Stomach (tissue), 9 donors: ENCODE measurements around the gene PIWIL4. TPM values are rescaled to one million over a fixed set of nuclear protein-coding genes. Genes with fewer than 3 reads are reported as not detected.

Experiments
- DNase-seq, 2 donors: peaks; one replicate each; pipeline versions ENCODE4 v3.0.0 to v3.0.0-alpha.2; 2013 to 2019
- H3K27ac ChIP-seq, 5 donors: fragments of 200-600 bp in 4 of 5; sonication (generic) in 4 of 5; one replicate each; pipeline ENCODE4 v1.5.1; 2013 to 2019; ENCODE audit warnings: mild to moderate bottlenecking in 1 of 5, moderate library complexity in 1 of 5
- H3K27me3 ChIP-seq, 3 donors: fragments of 200-600 bp; sonication (generic); one replicate each; pipeline ENCODE4 v1.5.1; 2017 to 2019; ENCODE audit warnings: mixed run types in 1 of 3
- H3K36me3 ChIP-seq, 4 donors: fragments of 200-600 bp; sonication (generic); 1 replicate in 3 of 4; 2 replicates in 1 of 4; pipeline ENCODE4 v1.5.1; 2016 to 2019
- H3K4me1 ChIP-seq, 4 donors: fragments of 200-600 bp; sonication (generic); one replicate each; pipeline ENCODE4 v1.5.1; 2016 to 2019
- H3K4me3 ChIP-seq, 4 donors: fragments of 200-600 bp; sonication (generic) in 3 of 4; one replicate each; pipeline ENCODE4 v1.5.1; 2016 to 2019; ENCODE audit warnings: mild to moderate bottlenecking in 1 of 4
- H3K9me3 ChIP-seq, 4 donors: fragments of 200-600 bp; sonication (generic); one replicate each; pipeline ENCODE4 v1.5.1; 2016 to 2019
- EP300 ChIP-seq: sonication (generic); formaldehyde crosslinking; IDR thresholded peaks from one replicate; pipeline ENCODE4 v1.6.1; 2017; ENCODE audit warnings: antibody characterized with exemption
- POLR2A ChIP-seq, 4 donors: fragments of 450-650 bp; IDR thresholded peaks; one replicate each; pipeline ENCODE4 v1.6.1; 2016; ENCODE audit warnings: antibody characterized with exemption in 4 of 4, control low read depth in 2 of 4, mild to moderate bottlenecking in 1 of 4, moderate library complexity in 1 of 4
- POLR2AphosphoS5 ChIP-seq, 3 donors: sonication (generic); formaldehyde crosslinking; IDR thresholded peaks; one replicate each; pipeline ENCODE4 v1.6.1; 2016; ENCODE audit warnings: antibody characterized with exemption in 3 of 3
- WGBS, 5 donors: extraction: QIAGEN DNeasy Blood & Tissue Kit in 3 of 5; methylation state at CpG; one replicate each; pipeline versions ENCODE4 v1.1.5 to v1.1.7; 2013 to 2018; 5-methylcytosine and 5-hydroxymethylcytosine counted together
- intact Hi-C: fragments of 100-400 bp; cut with DNase I; formaldehyde crosslinking; loops from one replicate; pipeline ENCODE4 v1.15.1; 2023; ENCODE audit warnings: low total_unique reads
- polyA plus RNA-seq, 3 donors: library from polyadenylated mRNA; stranded (reverse); fragments of 200-250 nt; gene quantifications; one replicate each; pipeline ENCODE4 v1.2.3, GENCODE V29; 2013
- total RNA-seq, 5 donors: library from RNA; depleted of rRNA; stranded (reverse); fragments of >200 nt; gene quantifications; one replicate each; pipeline versions ENCODE4 v1.1.0 to v1.2.3, GENCODE V29; 2014 to 2016
- TF ChIP-seq, protein P1 (sequence below), 7 experiments: fragments of 450-650 bp in 4 of 7; fragments of 200-600 bp in 3 of 7; sonication (generic) in 3 of 7; IDR thresholded peaks; one replicate each; pipeline ENCODE4 v1.5.1; 2016 to 2019; ENCODE audit warnings: antibody characterized with exemption in 7 of 7, control low read depth in 2 of 7, mild to moderate bottlenecking in 1 of 7
- donor health status: healthy with polysubstance abuse.
- donor health status: Bipolar disorder and iron deficiency.
- donor health status: healthy.

Gene PIWIL4
- total and polyA plus RNA-seq, 8 donors: 1.3 to 19.4 (median 4.2) TPM; not detected in 1

DNA sequence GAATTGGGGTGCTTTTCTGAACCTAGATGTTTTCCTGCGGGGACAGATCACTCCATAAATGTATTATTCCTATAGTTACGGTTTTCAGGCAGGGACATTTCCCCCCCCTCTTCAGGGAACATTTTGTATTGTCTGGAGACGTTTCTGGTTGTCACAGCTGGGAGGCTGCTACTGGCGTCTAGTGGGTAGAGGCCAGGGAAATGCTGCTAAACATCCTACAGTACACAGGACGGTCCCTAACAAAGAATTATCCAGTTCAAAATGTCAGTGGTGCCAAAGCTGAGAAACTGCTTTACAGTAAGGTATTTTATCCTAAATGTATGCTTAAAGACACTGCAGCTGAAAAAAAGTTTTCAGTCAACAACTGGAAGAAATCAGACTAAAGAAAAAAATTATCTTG lies 19.4 kb downstream of the PIWIL4 start:
- Histone ChIP-seq H3K4me3 (no peak overlapping the region), H3K9me3 (no peaks in the 10 kb centered on the region), H3K27ac (no peak overlapping the region), H3K27me3 (no peaks in the 10 kb centered on the region), H3K4me1 (peaks cover 0 to 7% (median 0%) of the 10 kb centered on the region in 4 donors), H3K36me3 (peaks cover 0 to 33% (median 28%) of the 10 kb centered on the region in 4 donors)
- TF ChIP-seq POLR2A (IDR thresholded peaks at IDR 0.05) (no peak), POLR2AphosphoS5 (IDR thresholded peaks at IDR 0.05) (no peak), EP300 (no peak)
- TF ChIP-seq, protein P1, sequence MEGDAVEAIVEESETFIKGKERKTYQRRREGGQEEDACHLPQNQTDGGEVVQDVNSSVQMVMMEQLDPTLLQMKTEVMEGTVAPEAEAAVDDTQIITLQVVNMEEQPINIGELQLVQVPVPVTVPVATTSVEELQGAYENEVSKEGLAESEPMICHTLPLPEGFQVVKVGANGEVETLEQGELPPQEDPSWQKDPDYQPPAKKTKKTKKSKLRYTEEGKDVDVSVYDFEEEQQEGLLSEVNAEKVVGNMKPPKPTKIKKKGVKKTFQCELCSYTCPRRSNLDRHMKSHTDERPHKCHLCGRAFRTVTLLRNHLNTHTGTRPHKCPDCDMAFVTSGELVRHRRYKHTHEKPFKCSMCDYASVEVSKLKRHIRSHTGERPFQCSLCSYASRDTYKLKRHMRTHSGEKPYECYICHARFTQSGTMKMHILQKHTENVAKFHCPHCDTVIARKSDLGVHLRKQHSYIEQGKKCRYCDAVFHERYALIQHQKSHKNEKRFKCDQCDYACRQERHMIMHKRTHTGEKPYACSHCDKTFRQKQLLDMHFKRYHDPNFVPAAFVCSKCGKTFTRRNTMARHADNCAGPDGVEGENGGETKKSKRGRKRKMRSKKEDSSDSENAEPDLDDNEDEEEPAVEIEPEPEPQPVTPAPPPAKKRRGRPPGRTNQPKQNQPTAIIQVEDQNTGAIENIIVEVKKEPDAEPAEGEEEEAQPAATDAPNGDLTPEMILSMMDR (IDR thresholded peaks at IDR 0.05): no peak
- intact Hi-C loops: no loop called here
- DNase-seq: no peak
- 63 to 86% (median 78%) methylated on average over 5 of the region's 5 CpGs for WGBS, 5 donors

- WGBS, 5 donors: 57 to 79% (median 76%) methylated on average over 5 of the region's 5 CpGs
- TF ChIP-seq EP300: no peak
- TF ChIP-seq POLR2AphosphoS5 (IDR thresholded peaks at IDR 0.05): no peak
- TF ChIP-seq, protein P1 (IDR thresholded peaks at IDR 0.05): no peak
- TF ChIP-seq POLR2A (IDR thresholded peaks at IDR 0.05): no peak
- intact Hi-C loops: no loop called here
Observed at GRCh38 chr11:94586978-94587377, 19.8 kb downstream of the PIWIL4 start.

GRCh38 chr11:94588366-94588942 lies 21.3 kb downstream of the PIWIL4 start:
- WGBS, 5 donors: 32 to 53% (median 45%) methylated on average over 2 of the region's 2 CpGs
- intact Hi-C loops: no loop called here
- Histone ChIP-seq H3K27ac (no peak overlapping the region), H3K36me3 (peaks cover 0 to 38% (median 29%) of the 10 kb centered on the region in 4 donors), H3K4me3 (no peak overlapping the region), H3K4me1 (peaks cover 0 to 14% (median 0%) of the 10 kb centered on the region in 4 donors), H3K27me3 (no peaks in the 10 kb centered on the region), H3K9me3 (no peaks in the 10 kb centered on the region)
- TF ChIP-seq POLR2AphosphoS5 (IDR thresholded peaks at IDR 0.05) (no peak), EP300 (no peak), POLR2A (IDR thresholded peaks at IDR 0.05) (no peak)
- TF ChIP-seq, protein P1 (IDR thresholded peaks at IDR 0.05): no peak
- no peak for DNase-seq

More at GRCh38 chr11:94586978-94587377, 19.8 kb downstream of the PIWIL4 start:
- H3K27ac ChIP-seq: no peak overlapping the region
- no peaks in the 10 kb centered on the region for H3K9me3 ChIP-seq
- peaks cover 0 to 35% (median 29%) of the 10 kb centered on the region in 4 donors for H3K36me3 ChIP-seq
- H3K4me3 ChIP-seq: no peak overlapping the region
- peaks cover 0 to 7% (median 0%) of the 10 kb centered on the region in 4 donors for H3K4me1 ChIP-seq
- no peaks in the 10 kb centered on the region for H3K27me3 ChIP-seq
- no peak for DNase-seq

- Histone ChIP-seq H3K27me3 (no peaks in the 10 kb centered on the region), H3K27ac (no peak overlapping the region), H3K9me3 (no peaks in the 10 kb centered on the region), H3K4me3 (no peak overlapping the region), H3K4me1 (peaks cover 0 to 7% (median 0%) of the 10 kb centered on the region in 4 donors), H3K36me3 (peaks cover 0 to 58% (median 41%) of the 10 kb centered on the region in 4 donors)
- no peak for DNase-seq
- intact Hi-C loops: no loop called here
- no peak for TF ChIP-seq POLR2AphosphoS5 (IDR thresholded peaks at IDR 0.05)
- TF ChIP-seq POLR2A (IDR thresholded peaks at IDR 0.05): no peak
- TF ChIP-seq, protein P1 (IDR thresholded peaks at IDR 0.05): no peak
- no peak for TF ChIP-seq EP300
- 55 to 73% (median 72%) methylated on average over 6 of the region's 6 CpGs for WGBS, 5 donors
Observed at GRCh38 chr11:94590352-94591041, 23.3 kb downstream of the PIWIL4 start.
